Right renal cortex interstitium (tissue), 3 donors: ENCODE results near the gene GMDS. TPM values are rescaled to one million over a fixed set of nuclear protein-coding genes. Genes with fewer than 3 reads are reported as not detected.

ENCODE experiments used
- DNase-seq, 3 donors: peaks; one replicate each; pipeline ENCODE4 v3.0.0-alpha.2; 2013; ENCODE audit warnings: low read depth in 3 of 3, low spot score in 2 of 3
- polyA plus RNA-seq, 3 donors: library from polyadenylated mRNA; unstranded; fragments of 120-200 nt; gene quantifications; one replicate each; pipeline ENCODE4 v1.2.1, GENCODE V29; 2013; ENCODE audit not compliant: insufficient read length in 3 of 3

The GMDS gene
- polyA plus RNA-seq, 3 donors: 70.8 to 90.1 (median 74.0) TPM

GRCh38 chr6:1587977-1588376 lies 657.4 kb downstream of the GMDS start:
- DNase-seq: no peak

- no peak for DNase-seq
Measured at GRCh38 chr6:1587546-1587945, 657.9 kb downstream of the GMDS start.

- no peak for DNase-seq
Measured at GRCh38 chr6:1586861-1587450, 658.4 kb downstream of the GMDS start.

- DNase-seq: no peak
Measured at GRCh38 chr6:1586256-1586655, 659.1 kb downstream of the GMDS start.

- DNase-seq: no peak
Measured at GRCh38 chr6:1585669-1586049, 659.7 kb downstream of the GMDS start.

GRCh38 chr6:1584996-1585668 lies 660.3 kb downstream of the GMDS start:
- no peak for DNase-seq

GRCh38 chr6:1584146-1584545 lies 661.3 kb downstream of the GMDS start:
- no peak for DNase-seq

GRCh38 chr6:1581120-1581991 lies 664.0 kb downstream of the GMDS start:
- DNase-seq: no peak

GRCh38 chr6:1580585-1580984 lies 664.8 kb downstream of the GMDS start:
- DNase-seq: no peak

GRCh38 chr6:1580109-1580508 lies 665.3 kb downstream of the GMDS start:
- DNase-seq: no peak

- no peak for DNase-seq
Measured at GRCh38 chr6:1579096-1579495, 666.3 kb downstream of the GMDS start.

- no peak for DNase-seq
Measured at GRCh38 chr6:1577896-1578745, 667.3 kb downstream of the GMDS start.

GRCh38 chr6:1577146-1577680 lies 668.2 kb downstream of the GMDS start:
- DNase-seq: no peak

- DNase-seq: no peak
Measured at GRCh38 chr6:1576711-1577110, 668.7 kb downstream of the GMDS start.

- no peak for DNase-seq
Measured at GRCh38 chr6:1576166-1576565, 669.2 kb downstream of the GMDS start.

GRCh38 chr6:1575210-1576041 lies 670.0 kb downstream of the GMDS start:
- DNase-seq: no peak

- no peak for DNase-seq
Measured at GRCh38 chr6:1574890-1575209, 670.6 kb downstream of the GMDS start.

GRCh38 chr6:1574083-1574761 lies 671.2 kb downstream of the GMDS start:
- DNase-seq: no peak
